Liver (tissue), 3 donors: Measurements from ENCODE around the gene MRPL58.

Experiments
- FOXA1 ChIP-seq: IDR thresholded peaks from 2 replicates; pipeline ENCODE4 v1.6.1; 2016; ENCODE audit warnings: antibody characterized with exemption
- JUND ChIP-seq, 2 donors: IDR thresholded peaks; 2 replicates each; pipeline ENCODE4 v1.6.1; 2016; ENCODE audit warnings: antibody characterized with exemption in 2 of 2
- RAD21 ChIP-seq, 2 donors: IDR thresholded peaks; 2 replicates each; pipeline ENCODE4 v1.6.1; 2016; ENCODE audit warnings: antibody characterized with exemption in 2 of 2, mild to moderate bottlenecking in 2 of 2
- RXRA ChIP-seq, 2 donors: IDR thresholded peaks; 2 replicates each; pipeline ENCODE4 v1.6.1; 2017 to 2018; ENCODE audit warnings: antibody characterized with exemption in 2 of 2, mild to moderate bottlenecking in 1 of 2
- TAF1 ChIP-seq: conservative IDR thresholded peaks from 2 replicates; pipeline ENCODE4 v1.6.1; 2016; ENCODE audit warnings: antibody characterized with exemption, mild to moderate bottlenecking
- YY1 ChIP-seq: IDR thresholded peaks from 2 replicates; pipeline ENCODE4 v1.6.1; 2016; ENCODE audit warnings: antibody characterized with exemption, mild to moderate bottlenecking
- TF ChIP-seq, protein P1 (sequence below): fragments of 150-350 bp; IDR thresholded peaks from 2 replicates; pipeline ENCODE4 v1.5.1; 2017; ENCODE audit warnings: improper control_type of control experiment, low read depth, low read length; ENCODE audit not compliant: missing input control
- TF ChIP-seq, protein P2 (sequence below): IDR thresholded peaks from 2 replicates; pipeline ENCODE4 v1.6.1; 2016; ENCODE audit warnings: antibody characterized with exemption, mild to moderate bottlenecking
- TF ChIP-seq, protein P3 (sequence below): IDR thresholded peaks from 2 replicates; pipeline ENCODE4 v1.6.1; 2016; ENCODE audit warnings: antibody characterized with exemption
- donor health status: healthy.
- donor health status: healthy.

DNA sequence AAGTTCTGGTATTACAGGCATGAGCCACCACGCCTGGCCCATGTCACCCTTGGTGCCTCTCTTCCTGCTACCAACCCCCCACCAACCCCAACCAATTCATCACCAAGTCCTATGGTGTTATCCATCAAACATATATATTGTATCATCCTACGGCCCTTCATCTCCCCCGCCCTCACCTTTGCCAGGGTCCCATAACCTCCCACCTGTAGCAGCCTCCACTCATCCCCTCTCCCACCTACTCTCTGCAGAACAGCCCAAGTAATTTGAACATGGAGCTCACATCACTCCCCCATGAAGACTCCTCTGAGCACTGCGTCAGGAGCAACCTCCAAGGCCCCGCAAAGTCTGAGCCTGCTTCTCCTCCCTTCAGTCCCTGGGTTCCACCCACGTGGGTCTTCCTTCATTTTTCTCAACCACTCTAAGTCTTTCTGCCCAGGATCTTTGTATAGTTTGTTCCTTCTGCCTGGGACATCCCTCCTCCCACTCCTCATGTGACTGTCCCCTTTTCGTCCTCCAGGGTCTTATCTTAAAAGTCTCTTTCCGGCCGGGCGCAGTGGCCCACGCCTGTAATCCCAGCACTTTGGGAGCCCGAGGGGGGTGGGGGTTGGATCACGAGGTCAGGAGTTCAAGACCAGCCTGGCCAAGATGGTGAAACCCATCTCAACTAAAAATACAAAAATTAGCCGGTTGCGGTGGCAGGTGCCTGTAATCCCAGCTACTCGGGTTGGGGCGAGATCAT, 32.9 kb upstream of the MRPL58 start:
- TF ChIP-seq, protein P1, sequence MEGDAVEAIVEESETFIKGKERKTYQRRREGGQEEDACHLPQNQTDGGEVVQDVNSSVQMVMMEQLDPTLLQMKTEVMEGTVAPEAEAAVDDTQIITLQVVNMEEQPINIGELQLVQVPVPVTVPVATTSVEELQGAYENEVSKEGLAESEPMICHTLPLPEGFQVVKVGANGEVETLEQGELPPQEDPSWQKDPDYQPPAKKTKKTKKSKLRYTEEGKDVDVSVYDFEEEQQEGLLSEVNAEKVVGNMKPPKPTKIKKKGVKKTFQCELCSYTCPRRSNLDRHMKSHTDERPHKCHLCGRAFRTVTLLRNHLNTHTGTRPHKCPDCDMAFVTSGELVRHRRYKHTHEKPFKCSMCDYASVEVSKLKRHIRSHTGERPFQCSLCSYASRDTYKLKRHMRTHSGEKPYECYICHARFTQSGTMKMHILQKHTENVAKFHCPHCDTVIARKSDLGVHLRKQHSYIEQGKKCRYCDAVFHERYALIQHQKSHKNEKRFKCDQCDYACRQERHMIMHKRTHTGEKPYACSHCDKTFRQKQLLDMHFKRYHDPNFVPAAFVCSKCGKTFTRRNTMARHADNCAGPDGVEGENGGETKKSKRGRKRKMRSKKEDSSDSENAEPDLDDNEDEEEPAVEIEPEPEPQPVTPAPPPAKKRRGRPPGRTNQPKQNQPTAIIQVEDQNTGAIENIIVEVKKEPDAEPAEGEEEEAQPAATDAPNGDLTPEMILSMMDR, result no peak
- no peak for TF ChIP-seq RXRA (IDR thresholded peaks at IDR 0.05)
- TF ChIP-seq YY1, result no peak
- TF ChIP-seq RAD21 (IDR thresholded peaks at IDR 0.05), result no peak
- TF ChIP-seq TAF1, result no peak
- TF ChIP-seq JUND (IDR thresholded peaks at IDR 0.05), result no peak
- TF ChIP-seq, protein P2, sequence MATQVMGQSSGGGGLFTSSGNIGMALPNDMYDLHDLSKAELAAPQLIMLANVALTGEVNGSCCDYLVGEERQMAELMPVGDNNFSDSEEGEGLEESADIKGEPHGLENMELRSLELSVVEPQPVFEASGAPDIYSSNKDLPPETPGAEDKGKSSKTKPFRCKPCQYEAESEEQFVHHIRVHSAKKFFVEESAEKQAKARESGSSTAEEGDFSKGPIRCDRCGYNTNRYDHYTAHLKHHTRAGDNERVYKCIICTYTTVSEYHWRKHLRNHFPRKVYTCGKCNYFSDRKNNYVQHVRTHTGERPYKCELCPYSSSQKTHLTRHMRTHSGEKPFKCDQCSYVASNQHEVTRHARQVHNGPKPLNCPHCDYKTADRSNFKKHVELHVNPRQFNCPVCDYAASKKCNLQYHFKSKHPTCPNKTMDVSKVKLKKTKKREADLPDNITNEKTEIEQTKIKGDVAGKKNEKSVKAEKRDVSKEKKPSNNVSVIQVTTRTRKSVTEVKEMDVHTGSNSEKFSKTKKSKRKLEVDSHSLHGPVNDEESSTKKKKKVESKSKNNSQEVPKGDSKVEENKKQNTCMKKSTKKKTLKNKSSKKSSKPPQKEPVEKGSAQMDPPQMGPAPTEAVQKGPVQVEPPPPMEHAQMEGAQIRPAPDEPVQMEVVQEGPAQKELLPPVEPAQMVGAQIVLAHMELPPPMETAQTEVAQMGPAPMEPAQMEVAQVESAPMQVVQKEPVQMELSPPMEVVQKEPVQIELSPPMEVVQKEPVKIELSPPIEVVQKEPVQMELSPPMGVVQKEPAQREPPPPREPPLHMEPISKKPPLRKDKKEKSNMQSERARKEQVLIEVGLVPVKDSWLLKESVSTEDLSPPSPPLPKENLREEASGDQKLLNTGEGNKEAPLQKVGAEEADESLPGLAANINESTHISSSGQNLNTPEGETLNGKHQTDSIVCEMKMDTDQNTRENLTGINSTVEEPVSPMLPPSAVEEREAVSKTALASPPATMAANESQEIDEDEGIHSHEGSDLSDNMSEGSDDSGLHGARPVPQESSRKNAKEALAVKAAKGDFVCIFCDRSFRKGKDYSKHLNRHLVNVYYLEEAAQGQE, result no peak
- TF ChIP-seq, protein P3, sequence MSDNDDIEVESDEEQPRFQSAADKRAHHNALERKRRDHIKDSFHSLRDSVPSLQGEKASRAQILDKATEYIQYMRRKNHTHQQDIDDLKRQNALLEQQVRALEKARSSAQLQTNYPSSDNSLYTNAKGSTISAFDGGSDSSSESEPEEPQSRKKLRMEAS, result no peak
- no peak for TF ChIP-seq FOXA1
